Measurements from ENCODE around the gene EIF4E1B. TPM values are rescaled to one million over a fixed set of nuclear protein-coding genes. Genes with fewer than 3 reads are reported as not detected.

EIF4E1B gene, protein sequence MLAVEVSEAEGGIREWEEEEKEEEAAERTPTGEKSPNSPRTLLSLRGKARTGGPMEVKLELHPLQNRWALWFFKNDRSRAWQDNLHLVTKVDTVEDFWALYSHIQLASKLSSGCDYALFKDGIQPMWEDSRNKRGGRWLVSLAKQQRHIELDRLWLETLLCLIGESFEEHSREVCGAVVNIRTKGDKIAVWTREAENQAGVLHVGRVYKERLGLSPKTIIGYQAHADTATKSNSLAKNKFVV
- not detected in 5 replicates for total RNA-seq (2022; extraction: Qiagen RNA extraction; ENCODE audit: low read depth)

DNA sequence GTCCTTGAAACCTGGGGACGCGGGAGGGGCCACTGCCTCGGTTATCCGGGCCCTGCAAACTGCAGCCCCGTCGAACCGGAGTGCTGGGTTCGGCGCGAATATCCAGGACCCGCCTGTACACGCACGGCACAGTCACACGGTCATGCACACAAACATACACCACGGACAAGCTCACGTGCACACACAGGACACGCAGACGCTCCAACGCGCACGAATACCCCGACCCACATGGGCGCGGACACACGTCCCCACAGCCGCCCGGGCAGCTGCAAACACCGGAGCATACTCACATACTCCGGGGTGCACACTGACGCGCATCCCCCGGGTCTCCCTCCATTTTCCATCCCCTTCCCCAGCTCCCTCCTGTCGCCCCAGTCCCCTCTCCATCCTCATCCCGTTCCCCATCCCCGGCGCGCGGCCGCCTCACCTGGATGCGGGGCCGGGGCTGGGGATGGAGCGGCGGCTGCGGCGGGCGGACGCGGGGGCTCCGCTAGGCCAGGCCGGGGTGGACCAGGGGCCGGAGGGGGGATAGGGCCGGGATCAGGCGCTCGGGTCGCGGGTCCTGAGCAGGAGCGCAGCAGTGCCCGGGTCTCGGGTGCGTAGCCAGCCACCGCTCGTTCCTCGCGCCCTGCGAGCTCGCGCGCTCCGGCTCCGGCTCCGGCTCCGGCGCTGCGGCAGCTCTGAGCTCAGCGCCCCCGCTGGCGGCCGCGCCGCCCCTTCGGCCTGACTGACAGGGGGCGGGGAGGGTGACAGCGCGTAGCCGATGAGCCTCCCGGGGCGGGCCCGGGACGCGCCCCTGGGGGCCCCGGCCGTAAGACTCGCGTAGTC, at the start of gene EIF4E1B, which contains the start of gene SNCB:
EIF4E1B (plus strand) TSS at position 823 of the 828 bp plus-strand sequence. CDS start 12,113 bp downstream, outside the sequence.
SNCB (minus strand) TSS at position 682 of the 828 bp plus-strand sequence. CDS start 880 bp downstream, outside the sequence.

DNA sequence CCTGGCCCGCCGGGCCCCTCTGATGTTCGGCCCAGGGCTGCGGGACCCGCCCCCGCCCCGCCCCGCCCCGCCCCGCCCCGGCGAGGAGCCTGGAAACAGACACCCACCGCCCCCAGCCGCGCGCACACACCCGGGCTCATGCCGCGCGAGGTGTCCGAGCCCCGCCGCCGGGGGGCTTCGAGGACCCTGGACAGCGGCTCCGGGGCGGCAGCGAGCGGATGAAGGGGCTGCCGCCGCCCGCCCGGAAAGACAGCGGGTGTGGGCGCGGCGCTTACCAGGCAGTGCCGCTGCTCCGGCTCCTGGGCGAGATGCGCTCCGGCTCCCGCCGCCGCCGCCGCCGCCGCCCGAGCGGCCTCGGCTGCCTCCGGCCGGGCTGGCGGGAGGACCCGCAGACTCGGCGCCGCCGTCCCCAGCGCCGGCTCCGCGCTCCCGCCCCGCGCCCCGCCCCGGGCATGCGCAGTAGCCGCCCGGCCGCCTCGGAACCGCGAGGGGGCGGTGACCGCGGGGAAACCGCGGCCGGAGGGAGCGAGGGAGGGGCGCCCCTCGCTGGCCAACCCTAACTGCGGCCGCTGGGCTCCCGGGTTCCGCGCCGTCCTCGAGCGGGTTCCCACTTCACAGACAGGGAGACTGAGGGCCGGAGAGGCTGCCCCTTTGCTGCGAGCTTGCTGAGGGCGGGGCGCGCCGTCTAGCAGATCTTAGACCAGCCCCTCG, 20.6 kb upstream of the EIF4E1B start, which contains the start of gene GPRIN1:
GPRIN1 (minus strand) TSS at position 433 of the 711 bp plus-strand sequence. CDS start 10,322 bp downstream, outside the sequence.

DNA sequence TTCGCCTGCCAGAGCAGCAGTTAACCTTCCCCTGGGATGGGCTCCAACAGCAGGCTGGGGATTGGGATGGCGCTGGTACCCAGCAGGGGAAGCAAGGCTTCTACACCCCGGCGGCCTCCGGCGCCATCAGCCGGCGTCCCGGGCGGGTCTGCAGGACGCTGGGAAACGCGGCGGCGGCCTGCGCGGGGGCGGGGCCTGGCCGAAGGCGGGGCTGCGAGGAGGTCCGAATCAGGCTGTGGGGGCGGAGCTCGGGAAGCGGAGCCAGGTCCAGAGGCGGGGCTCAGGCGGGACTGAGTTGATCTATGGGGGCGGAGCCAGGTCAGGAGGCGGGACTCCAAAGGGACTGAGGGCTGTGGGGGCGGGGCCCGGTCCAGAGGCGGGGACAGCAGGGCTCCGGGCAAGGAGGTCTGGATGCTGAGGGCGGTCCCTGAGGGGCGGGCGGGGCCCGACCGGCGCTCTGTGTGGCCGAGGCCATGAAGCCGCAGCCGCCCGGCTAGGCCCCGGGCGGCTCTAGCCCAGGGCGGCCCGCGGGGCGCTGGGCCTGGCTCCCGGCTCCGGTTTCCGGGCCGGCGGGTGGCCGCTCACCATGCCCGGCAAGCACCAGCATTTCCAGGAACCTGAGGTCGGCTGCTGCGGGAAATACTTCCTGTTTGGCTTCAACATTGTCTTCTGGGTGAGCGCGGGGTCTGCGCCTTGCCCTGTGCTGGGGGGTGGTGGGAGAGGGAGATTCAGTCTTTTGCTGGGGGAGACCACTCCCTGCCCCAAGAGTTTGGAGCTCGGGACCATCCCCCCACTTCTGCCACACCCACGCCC, 16.8 kb downstream of the EIF4E1B start, which contains the start of gene TSPAN17:
TSPAN17 (plus strand) TSS at position 455 of the 813 bp plus-strand sequence; CDS start at position 587, 132 bp downstream.

Other genes starting within 250 kb of the EIF4E1B start
- gene NOP16, start 242.1 kb upstream of the EIF4E1B start, total RNA-seq (2022; extraction: Qiagen RNA extraction; ENCODE audit: low read depth): 109 to 138 TPM (median 126 TPM) in 5 replicates
- gene HIGD2A, start 241.9 kb upstream of the EIF4E1B start, total RNA-seq (2022; extraction: Qiagen RNA extraction; ENCODE audit: low read depth): 227 to 279 TPM (median 258 TPM) in 5 replicates
- 75.3 to 132 TPM (median 128 TPM) in 5 replicates for gene CLTB, start 214.1 kb upstream of the EIF4E1B start, total RNA-seq (2022; extraction: Qiagen RNA extraction; ENCODE audit: low read depth)
- 44.2 to 53.4 TPM (median 47.5 TPM) in 5 replicates for gene FAF2, start 182.3 kb upstream of the EIF4E1B start, total RNA-seq (2022; extraction: Qiagen RNA extraction; ENCODE audit: low read depth)
- gene RNF44, start 93.3 kb upstream of the EIF4E1B start, total RNA-seq (2022; extraction: Qiagen RNA extraction; ENCODE audit: low read depth): 22.0 to 41.5 TPM (median 37.5 TPM) in 5 replicates
- 0.05 to 0.21 TPM (median 0.09 TPM) in 4 of 5 replicates, not detected in the other for gene CDHR2, start 81.3 kb upstream of the EIF4E1B start, total RNA-seq (2022; extraction: Qiagen RNA extraction; ENCODE audit: low read depth)
- 7.3 to 10.8 TPM (median 10.2 TPM) in 5 replicates for gene GPRIN1, start 20.5 kb upstream of the EIF4E1B start, total RNA-seq (2022; extraction: Qiagen RNA extraction; ENCODE audit: low read depth)
- gene SNCB, start 141 bp upstream of the EIF4E1B start, total RNA-seq (2022; extraction: Qiagen RNA extraction; ENCODE audit: low read depth): 0.53 to 1.4 TPM (median 1.2 TPM) in 5 replicates
- 45.8 to 68.2 TPM (median 62.5 TPM) in 5 replicates for gene TSPAN17, start 16.8 kb downstream of the EIF4E1B start, total RNA-seq (2022; extraction: Qiagen RNA extraction; ENCODE audit: low read depth)
- gene UNC5A, start 179.9 kb downstream of the EIF4E1B start, total RNA-seq (2022; extraction: Qiagen RNA extraction; ENCODE audit: low read depth): 0.09 to 0.47 TPM (median 0.41 TPM) in 5 replicates

All from A549 treated with ZK216348 at 1 μM for 4 hours (cell line).